Measurements from ENCODE around the gene SLFN12L. TPM values are rescaled to one million over a fixed set of nuclear protein-coding genes. Genes with fewer than 3 reads are reported as not detected.

SLFN12L gene
- total RNA-seq, 1 experiment from 2014 or later, result 0.13 TPM

DNA sequence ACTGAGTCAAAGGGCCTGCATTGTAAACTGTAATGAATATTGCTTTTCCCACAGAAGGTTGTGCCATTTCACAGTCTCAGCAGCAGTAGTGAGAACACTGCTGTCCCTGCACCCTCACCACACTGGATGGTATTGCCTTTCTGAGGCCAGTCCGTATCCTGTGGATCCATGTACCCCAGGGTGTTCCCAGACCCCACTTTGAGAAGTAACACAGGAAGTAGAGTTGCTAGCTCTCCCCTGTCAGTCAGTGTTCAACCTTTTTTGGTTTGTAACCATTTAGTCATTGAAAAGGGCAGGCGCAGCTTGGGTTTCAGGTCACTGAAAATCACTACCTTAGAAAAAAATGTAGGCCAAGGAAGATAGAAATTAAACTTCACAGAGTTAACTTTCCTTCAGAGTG, 37.9 kb downstream of the SLFN12L start (continued):
- TF ChIP-seq, protein P1, sequence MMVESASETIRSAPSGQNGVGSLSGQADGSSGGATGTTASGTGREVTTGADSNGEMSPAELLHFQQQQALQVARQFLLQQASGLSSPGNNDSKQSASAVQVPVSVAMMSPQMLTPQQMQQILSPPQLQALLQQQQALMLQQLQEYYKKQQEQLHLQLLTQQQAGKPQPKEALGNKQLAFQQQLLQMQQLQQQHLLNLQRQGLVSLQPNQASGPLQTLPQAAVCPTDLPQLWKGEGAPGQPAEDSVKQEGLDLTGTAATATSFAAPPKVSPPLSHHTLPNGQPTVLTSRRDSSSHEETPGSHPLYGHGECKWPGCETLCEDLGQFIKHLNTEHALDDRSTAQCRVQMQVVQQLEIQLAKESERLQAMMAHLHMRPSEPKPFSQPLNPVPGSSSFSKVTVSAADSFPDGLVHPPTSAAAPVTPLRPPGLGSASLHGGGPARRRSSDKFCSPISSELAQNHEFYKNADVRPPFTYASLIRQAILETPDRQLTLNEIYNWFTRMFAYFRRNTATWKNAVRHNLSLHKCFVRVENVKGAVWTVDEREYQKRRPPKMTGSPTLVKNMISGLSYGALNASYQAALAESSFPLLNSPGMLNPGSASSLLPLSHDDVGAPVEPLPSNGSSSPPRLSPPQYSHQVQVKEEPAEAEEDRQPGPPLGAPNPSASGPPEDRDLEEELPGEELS (CRISPR knock-in tag; IDR thresholded peaks at IDR 0.05), result no peak
- TF ChIP-seq, protein P2, sequence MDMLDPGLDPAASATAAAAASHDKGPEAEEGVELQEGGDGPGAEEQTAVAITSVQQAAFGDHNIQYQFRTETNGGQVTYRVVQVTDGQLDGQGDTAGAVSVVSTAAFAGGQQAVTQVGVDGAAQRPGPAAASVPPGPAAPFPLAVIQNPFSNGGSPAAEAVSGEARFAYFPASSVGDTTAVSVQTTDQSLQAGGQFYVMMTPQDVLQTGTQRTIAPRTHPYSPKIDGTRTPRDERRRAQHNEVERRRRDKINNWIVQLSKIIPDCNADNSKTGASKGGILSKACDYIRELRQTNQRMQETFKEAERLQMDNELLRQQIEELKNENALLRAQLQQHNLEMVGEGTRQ (CRISPR knock-in tag; IDR thresholded peaks at IDR 0.05), result no peak
- TF ChIP-seq HMGA2 (CRISPR knock-in tag; IDR thresholded peaks at IDR 0.05) (no peak), ETV6 (CRISPR knock-in tag; IDR thresholded peaks at IDR 0.05) (no peak)

DNA sequence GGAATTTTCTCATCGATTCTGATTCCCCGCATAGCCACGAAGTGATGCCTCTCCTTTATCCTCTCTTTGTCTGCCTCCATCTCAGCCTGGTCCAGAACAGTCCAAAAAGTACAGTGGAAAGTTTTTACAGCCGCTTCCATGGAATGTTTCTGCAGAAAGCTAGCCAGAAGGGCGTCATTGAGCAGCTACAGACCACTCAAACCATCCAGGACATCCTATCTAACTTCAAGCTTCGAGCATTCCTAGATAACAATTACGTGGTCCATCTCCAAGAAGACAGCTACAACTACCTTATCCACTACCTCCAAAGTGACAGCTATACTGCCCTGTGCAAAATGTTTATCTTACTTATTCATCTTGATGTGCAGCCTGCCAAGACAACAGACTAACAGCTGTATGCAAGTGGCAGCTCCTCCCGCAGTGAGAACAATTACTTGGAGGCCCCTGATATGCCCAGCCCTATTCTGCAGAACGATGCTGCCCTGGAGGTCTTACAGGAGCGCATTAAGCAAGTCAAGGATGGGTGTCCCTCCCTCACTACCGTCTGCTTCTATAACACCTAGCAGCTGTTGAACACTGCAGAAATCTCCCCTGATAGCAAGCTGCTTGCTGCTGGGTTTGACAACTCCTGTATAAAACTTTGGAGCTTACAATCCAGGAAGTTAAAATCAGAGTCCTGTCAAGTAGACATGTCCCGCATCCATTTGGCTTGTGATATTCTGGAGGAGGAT, 38.9 kb downstream of the SLFN12L start:
- peaks cover 38% of the 10 kb centered on the region for H3K4me1 Mint-ChIP-seq
- peak overlapping the region; percentile 38 for H3K4me3 Mint-ChIP-seq
- ChIA-PET POLR2A (no interaction called here), CTCF (interaction anchor here (0.6 to 1.8 kb wide), 6 partner anchors 11 to 1426 kb away, joined by 3 to 7 read pairs (median 4); partner anchors contain the start of gene SLFN13)
- ATAC-seq, result no peak
- TF ChIP-seq, protein P3, sequence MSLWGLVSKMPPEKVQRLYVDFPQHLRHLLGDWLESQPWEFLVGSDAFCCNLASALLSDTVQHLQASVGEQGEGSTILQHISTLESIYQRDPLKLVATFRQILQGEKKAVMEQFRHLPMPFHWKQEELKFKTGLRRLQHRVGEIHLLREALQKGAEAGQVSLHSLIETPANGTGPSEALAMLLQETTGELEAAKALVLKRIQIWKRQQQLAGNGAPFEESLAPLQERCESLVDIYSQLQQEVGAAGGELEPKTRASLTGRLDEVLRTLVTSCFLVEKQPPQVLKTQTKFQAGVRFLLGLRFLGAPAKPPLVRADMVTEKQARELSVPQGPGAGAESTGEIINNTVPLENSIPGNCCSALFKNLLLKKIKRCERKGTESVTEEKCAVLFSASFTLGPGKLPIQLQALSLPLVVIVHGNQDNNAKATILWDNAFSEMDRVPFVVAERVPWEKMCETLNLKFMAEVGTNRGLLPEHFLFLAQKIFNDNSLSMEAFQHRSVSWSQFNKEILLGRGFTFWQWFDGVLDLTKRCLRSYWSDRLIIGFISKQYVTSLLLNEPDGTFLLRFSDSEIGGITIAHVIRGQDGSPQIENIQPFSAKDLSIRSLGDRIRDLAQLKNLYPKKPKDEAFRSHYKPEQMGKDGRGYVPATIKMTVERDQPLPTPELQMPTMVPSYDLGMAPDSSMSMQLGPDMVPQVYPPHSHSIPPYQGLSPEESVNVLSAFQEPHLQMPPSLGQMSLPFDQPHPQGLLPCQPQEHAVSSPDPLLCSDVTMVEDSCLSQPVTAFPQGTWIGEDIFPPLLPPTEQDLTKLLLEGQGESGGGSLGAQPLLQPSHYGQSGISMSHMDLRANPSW (CRISPR knock-in tag; conservative IDR thresholded peaks at IDR 0.05; ENCODE audit: low read depth), result no peak
- TF ChIP-seq NFE2L1 (CRISPR knock-in tag; IDR thresholded peaks at IDR 0.05) (no peak), OVOL2 (CRISPR knock-in tag; IDR thresholded peaks at IDR 0.05; ENCODE audit: borderline replicate concordance) (no peak), KAT7 (CRISPR knock-in tag; IDR thresholded peaks at IDR 0.05; ENCODE audit: borderline replicate concordance) (no peak), NR2C2 (CRISPR knock-in tag; IDR thresholded peaks at IDR 0.05) (no peak)
- TF ChIP-seq, protein P4, sequence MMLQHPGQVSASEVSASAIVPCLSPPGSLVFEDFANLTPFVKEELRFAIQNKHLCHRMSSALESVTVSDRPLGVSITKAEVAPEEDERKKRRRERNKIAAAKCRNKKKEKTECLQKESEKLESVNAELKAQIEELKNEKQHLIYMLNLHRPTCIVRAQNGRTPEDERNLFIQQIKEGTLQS (CRISPR knock-in tag; conservative IDR thresholded peaks at IDR 0.05), result no peak
- TF ChIP-seq, protein P5, sequence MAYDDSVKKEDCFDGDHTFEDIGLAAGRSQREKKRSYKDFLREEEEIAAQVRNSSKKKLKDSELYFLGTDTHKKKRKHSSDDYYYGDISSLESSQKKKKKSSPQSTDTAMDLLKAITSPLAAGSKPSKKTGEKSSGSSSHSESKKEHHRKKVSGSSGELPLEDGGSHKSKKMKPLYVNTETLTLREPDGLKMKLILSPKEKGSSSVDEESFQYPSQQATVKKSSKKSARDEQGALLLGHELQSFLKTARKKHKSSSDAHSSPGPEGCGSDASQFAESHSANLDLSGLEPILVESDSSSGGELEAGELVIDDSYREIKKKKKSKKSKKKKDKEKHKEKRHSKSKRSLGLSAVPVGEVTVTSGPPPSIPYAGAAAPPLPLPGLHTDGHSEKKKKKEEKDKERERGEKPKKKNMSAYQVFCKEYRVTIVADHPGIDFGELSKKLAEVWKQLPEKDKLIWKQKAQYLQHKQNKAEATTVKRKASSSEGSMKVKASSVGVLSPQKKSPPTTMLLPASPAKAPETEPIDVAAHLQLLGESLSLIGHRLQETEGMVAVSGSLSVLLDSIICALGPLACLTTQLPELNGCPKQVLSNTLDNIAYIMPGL (CRISPR knock-in tag; IDR thresholded peaks at IDR 0.05), result no peak
- H3K27me3 Mint-ChIP-seq (ENCODE audit: low read depth), result peaks cover 99% of the 10 kb centered on the region
- H3K36me3 Mint-ChIP-seq, result peaks cover 12% of the 10 kb centered on the region
- peaks cover 15% of the 10 kb centered on the region for H3K9me3 Mint-ChIP-seq
- H3K27ac Mint-ChIP-seq, result no peak overlapping the region
- DNase-seq (ENCODE audit: low spot score), result no peak

DNA sequence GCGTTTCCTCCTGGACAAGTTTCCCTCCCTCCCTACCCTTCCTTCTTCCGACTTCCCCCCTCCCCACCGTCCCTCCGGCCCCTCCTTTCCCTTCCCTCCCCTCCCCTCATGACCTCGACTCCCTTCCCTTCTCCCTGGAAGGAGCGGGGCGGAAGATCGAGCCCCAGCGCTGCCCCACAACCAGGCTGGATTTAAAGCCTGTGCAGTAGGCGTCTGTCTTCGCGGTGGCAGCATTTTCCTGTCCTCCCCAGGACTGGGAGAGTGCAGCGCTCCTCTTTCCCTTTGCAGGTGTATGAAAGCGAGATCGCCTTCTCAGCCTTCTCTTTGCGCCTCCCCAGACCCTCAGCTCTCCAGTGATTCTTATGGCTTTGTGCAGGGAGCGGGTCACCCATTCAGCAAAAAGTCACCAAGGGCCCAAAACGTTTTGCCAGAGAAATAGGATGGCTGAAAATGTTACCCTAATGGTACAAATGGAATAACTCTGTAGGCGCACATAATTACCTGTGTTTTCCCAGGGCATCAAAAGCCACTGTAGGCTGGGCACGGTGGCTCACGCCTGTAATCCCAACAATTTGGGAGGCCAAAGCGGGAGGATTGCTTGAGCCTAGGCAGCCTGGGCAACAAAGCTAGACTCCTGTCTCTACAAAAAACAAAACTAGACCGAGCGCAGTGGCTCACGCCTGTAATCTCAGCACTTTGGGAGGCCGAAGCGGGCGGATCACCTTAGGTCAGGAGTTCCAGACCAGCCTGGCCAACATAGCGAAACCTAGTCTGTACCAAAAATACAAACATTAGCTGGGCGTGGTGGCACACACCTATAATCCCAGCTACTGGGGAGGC, 40.8 kb downstream of the SLFN12L start:
- Mint-ChIP-seq H3K27ac (no peak overlapping the region), H3K4me1 (peaks cover 52% of the 10 kb centered on the region), H3K27me3 (ENCODE audit: low read depth) (peaks cover 100% of the 10 kb centered on the region), H3K36me3 (peaks cover 10% of the 10 kb centered on the region), H3K9me3 (peaks cover 10% of the 10 kb centered on the region), H3K4me3 (peak overlapping the region; percentile 64)
- ATAC-seq, result peak; percentile 46
- ChIA-PET CTCF (no interaction called here), POLR2A (no interaction called here)
- peak; percentile 57 for DNase-seq (ENCODE audit: low spot score)
- TF ChIP-seq RELA (CRISPR knock-in tag; IDR thresholded peaks at IDR 0.05; ENCODE audit: borderline replicate concordance) (no peak), IRF2 (CRISPR knock-in tag; IDR thresholded peaks at IDR 0.05; ENCODE audit: borderline replicate concordance, low read depth) (no peak), PRRX2 (CRISPR knock-in tag; IDR thresholded peaks at IDR 0.05) (no peak)
- TF ChIP-seq, protein P6, sequence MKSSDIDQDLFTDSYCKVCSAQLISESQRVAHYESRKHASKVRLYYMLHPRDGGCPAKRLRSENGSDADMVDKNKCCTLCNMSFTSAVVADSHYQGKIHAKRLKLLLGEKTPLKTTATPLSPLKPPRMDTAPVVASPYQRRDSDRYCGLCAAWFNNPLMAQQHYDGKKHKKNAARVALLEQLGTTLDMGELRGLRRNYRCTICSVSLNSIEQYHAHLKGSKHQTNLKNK (CRISPR knock-in tag; IDR thresholded peaks at IDR 0.05), result no peak
- TF ChIP-seq, protein P7, sequence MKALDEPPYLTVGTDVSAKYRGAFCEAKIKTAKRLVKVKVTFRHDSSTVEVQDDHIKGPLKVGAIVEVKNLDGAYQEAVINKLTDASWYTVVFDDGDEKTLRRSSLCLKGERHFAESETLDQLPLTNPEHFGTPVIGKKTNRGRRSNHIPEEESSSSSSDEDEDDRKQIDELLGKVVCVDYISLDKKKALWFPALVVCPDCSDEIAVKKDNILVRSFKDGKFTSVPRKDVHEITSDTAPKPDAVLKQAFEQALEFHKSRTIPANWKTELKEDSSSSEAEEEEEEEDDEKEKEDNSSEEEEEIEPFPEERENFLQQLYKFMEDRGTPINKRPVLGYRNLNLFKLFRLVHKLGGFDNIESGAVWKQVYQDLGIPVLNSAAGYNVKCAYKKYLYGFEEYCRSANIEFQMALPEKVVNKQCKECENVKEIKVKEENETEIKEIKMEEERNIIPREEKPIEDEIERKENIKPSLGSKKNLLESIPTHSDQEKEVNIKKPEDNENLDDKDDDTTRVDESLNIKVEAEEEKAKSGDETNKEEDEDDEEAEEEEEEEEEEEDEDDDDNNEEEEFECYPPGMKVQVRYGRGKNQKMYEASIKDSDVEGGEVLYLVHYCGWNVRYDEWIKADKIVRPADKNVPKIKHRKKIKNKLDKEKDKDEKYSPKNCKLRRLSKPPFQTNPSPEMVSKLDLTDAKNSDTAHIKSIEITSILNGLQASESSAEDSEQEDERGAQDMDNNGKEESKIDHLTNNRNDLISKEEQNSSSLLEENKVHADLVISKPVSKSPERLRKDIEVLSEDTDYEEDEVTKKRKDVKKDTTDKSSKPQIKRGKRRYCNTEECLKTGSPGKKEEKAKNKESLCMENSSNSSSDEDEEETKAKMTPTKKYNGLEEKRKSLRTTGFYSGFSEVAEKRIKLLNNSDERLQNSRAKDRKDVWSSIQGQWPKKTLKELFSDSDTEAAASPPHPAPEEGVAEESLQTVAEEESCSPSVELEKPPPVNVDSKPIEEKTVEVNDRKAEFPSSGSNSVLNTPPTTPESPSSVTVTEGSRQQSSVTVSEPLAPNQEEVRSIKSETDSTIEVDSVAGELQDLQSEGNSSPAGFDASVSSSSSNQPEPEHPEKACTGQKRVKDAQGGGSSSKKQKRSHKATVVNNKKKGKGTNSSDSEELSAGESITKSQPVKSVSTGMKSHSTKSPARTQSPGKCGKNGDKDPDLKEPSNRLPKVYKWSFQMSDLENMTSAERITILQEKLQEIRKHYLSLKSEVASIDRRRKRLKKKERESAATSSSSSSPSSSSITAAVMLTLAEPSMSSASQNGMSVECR (CRISPR knock-in tag; IDR thresholded peaks at IDR 0.05; ENCODE audit: borderline replicate concordance), result no peak

All from WTC11 (cell line).